Smooth muscle cell (in vitro differentiated cells): ENCODE measurements around the gene OR2L3. TPM values are rescaled to one million over a fixed set of nuclear protein-coding genes. Genes with fewer than 3 reads are reported as not detected.

Experiments
- polyA plus RNA-seq: library from polyadenylated mRNA; unstranded; fragments of >200 nt; fragmentation: Nextera tagmentation; extraction: Ambion mirVana; gene quantifications from 2 replicates; pipeline ENCODE4 v1.2.1, GENCODE V29; 2016
- small RNA-seq: library from RNA; depleted of rRNA; stranded (forward); fragments of <200 nt; gene quantifications from one replicate; pipeline ENCODE3, GENCODE V24; 2014
- total RNA-seq: library from RNA; depleted of rRNA; stranded (reverse); fragments of >200 nt; gene quantifications from 2 replicates; pipeline ENCODE4 v1.2.3, GENCODE V29; 2014

Gene OR2L3
- total and polyA plus RNA-seq, 2 experiments from 2014 or later = not detected

Small RNA genes within 50 kb of the gene (small RNA-seq; reads per million reads assigned to genes)
- not detected for gene RF00019

Other genes starting within 250 kb of the OR2L3 start
- gene OR14A16, start 222.7 kb upstream of the OR2L3 start, total RNA-seq = not detected in 2 replicates
- not detected in 2 replicates for gene OR14A16, start 222.7 kb upstream of the OR2L3 start, polyA plus RNA-seq
- gene OR11L1, start 204.9 kb upstream of the OR2L3 start, total RNA-seq = not detected in 2 replicates
- not detected in 2 replicates for gene OR11L1, start 204.9 kb upstream of the OR2L3 start, polyA plus RNA-seq
- not detected in 2 replicates for gene TRIM58, start 189.6 kb upstream of the OR2L3 start, total RNA-seq
- 0.37 TPM in 1 of 2 replicates, not detected in the other for gene TRIM58, start 189.6 kb upstream of the OR2L3 start, polyA plus RNA-seq
- 0.18 TPM in 1 of 2 replicates, not detected in the other for gene OR2W3, start 151.2 kb upstream of the OR2L3 start, total RNA-seq
- gene OR2W3, start 151.2 kb upstream of the OR2L3 start, polyA plus RNA-seq = not detected in 2 replicates
- gene OR2T8, start 126.6 kb upstream of the OR2L3 start, total RNA-seq = not detected in 2 replicates
- not detected in 2 replicates for gene OR2T8, start 126.6 kb upstream of the OR2L3 start, polyA plus RNA-seq
- not detected in 2 replicates for gene OR2AJ1, start 121.9 kb upstream of the OR2L3 start, total RNA-seq
- not detected in 2 replicates for gene OR2AJ1, start 121.9 kb upstream of the OR2L3 start, polyA plus RNA-seq
- not detected in 2 replicates for gene OR2L8, start 98.0 kb upstream of the OR2L3 start, total RNA-seq
- not detected in 2 replicates for gene OR2L8, start 98.0 kb upstream of the OR2L3 start, polyA plus RNA-seq
- gene OR2AK2, start 81.6 kb upstream of the OR2L3 start, total RNA-seq = not detected in 2 replicates
- gene OR2AK2, start 81.6 kb upstream of the OR2L3 start, polyA plus RNA-seq = not detected in 2 replicates
- not detected in 2 replicates for gene OR2L5, start 33.2 kb upstream of the OR2L3 start, total RNA-seq
- gene OR2L5, start 33.2 kb upstream of the OR2L3 start, polyA plus RNA-seq = not detected in 2 replicates
- not detected in 2 replicates for gene OR2L2, start 16.8 kb upstream of the OR2L3 start, total RNA-seq
- gene OR2L2, start 16.8 kb upstream of the OR2L3 start, polyA plus RNA-seq = 0.03 and 0.08 TPM in 2 replicates
- gene OR2L13, start 48.3 kb downstream of the OR2L3 start, total RNA-seq = not detected in 2 replicates
- gene OR2L13, start 48.3 kb downstream of the OR2L3 start, polyA plus RNA-seq = not detected in 2 replicates
- not detected in 2 replicates for gene OR2M5, start 98.3 kb downstream of the OR2L3 start, total RNA-seq
- gene OR2M5, start 98.3 kb downstream of the OR2L3 start, polyA plus RNA-seq = not detected in 2 replicates
- gene OR2M2, start 128.0 kb downstream of the OR2L3 start, total RNA-seq = not detected in 2 replicates
- gene OR2M2, start 128.0 kb downstream of the OR2L3 start, polyA plus RNA-seq = not detected in 2 replicates
- not detected in 2 replicates for gene OR2M3, start 150.4 kb downstream of the OR2L3 start, total RNA-seq
- gene OR2M3, start 150.4 kb downstream of the OR2L3 start, polyA plus RNA-seq = not detected in 2 replicates
- not detected in 2 replicates for gene OR2M4, start 184.6 kb downstream of the OR2L3 start, total RNA-seq
- not detected in 2 replicates for gene OR2M4, start 184.6 kb downstream of the OR2L3 start, polyA plus RNA-seq
- not detected in 2 replicates for gene OR2T33, start 231.1 kb downstream of the OR2L3 start, total RNA-seq
- not detected in 2 replicates for gene OR2T33, start 231.1 kb downstream of the OR2L3 start, polyA plus RNA-seq